ENCODE results near the gene SORL1.

SORL1 gene

GRCh38 chr11:121494355-121495099 lies 42.4 kb downstream of the SORL1 start:
- TF ChIP-seq CTCF (IDR thresholded peaks at IDR 0.05): no peak
- no peak for DNase-seq
- no peaks in the 10 kb centered on the region for H3K27me3 ChIP-seq
- H3K9me3 ChIP-seq: no peaks in the 10 kb centered on the region
- intact Hi-C loops (cut with DNase I; ENCODE audit: low total_unique reads): no loop called here
- H3K4me1 ChIP-seq: no peaks in the 10 kb centered on the region
- no peak overlapping the region for H3K4me3 ChIP-seq
- H3K27ac ChIP-seq: no peak overlapping the region
- peaks cover 0 to 15% (median 11%) of the 10 kb centered on the region in 3 donors for H3K36me3 ChIP-seq

GRCh38 chr11:121497176-121497998 lies 45.3 kb downstream of the SORL1 start:
- no peaks in the 10 kb centered on the region for H3K9me3 ChIP-seq
- H3K4me3 ChIP-seq: no peak overlapping the region
- peaks cover 0 to 21% (median 11%) of the 10 kb centered on the region in 3 donors for H3K36me3 ChIP-seq
- H3K27ac ChIP-seq: no peak overlapping the region
- H3K27me3 ChIP-seq: no peaks in the 10 kb centered on the region
- TF ChIP-seq CTCF (IDR thresholded peaks at IDR 0.05): no peak
- no peaks in the 10 kb centered on the region for H3K4me1 ChIP-seq
- intact Hi-C loops (cut with DNase I; ENCODE audit: low total_unique reads): no loop called here
- DNase-seq: no peak

GRCh38 chr11:121499405-121499804 lies 47.3 kb downstream of the SORL1 start:
- intact Hi-C loops (cut with DNase I; ENCODE audit: low total_unique reads): no loop called here
- DNase-seq: no peak
- TF ChIP-seq CTCF (IDR thresholded peaks at IDR 0.05): no peak
- Histone ChIP-seq H3K4me3 (no peak overlapping the region), H3K27ac (no peak overlapping the region), H3K36me3 (peaks cover 0 to 21% (median 11%) of the 10 kb centered on the region in 3 donors), H3K4me1 (no peaks in the 10 kb centered on the region), H3K9me3 (no peaks in the 10 kb centered on the region), H3K27me3 (no peaks in the 10 kb centered on the region)

GRCh38 chr11:121500275-121500674 lies 48.2 kb downstream of the SORL1 start:
- TF ChIP-seq CTCF (IDR thresholded peaks at IDR 0.05): no peak
- Histone ChIP-seq H3K4me1 (no peaks in the 10 kb centered on the region), H3K27me3 (no peaks in the 10 kb centered on the region), H3K27ac (no peak overlapping the region), H3K4me3 (no peak overlapping the region), H3K9me3 (peaks cover 0 to under 1% (median 0%) of the 10 kb centered on the region in 3 donors), H3K36me3 (peaks cover 0 to 21% (median 11%) of the 10 kb centered on the region in 3 donors)
- DNase-seq: no peak
- intact Hi-C loops (cut with DNase I; ENCODE audit: low total_unique reads): no loop called here

- intact Hi-C loops (cut with DNase I; ENCODE audit: low total_unique reads): no loop called here
- Histone ChIP-seq H3K27me3 (no peaks in the 10 kb centered on the region), H3K4me1 (no peaks in the 10 kb centered on the region), H3K27ac (no peak overlapping the region), H3K9me3 (peaks cover 0 to 5% (median 0%) of the 10 kb centered on the region in 3 donors), H3K4me3 (no peak overlapping the region), H3K36me3 (peaks cover 0 to 21% (median 11%) of the 10 kb centered on the region in 3 donors)
- TF ChIP-seq CTCF (IDR thresholded peaks at IDR 0.05): no peak
- no peak for DNase-seq
Observed at GRCh38 chr11:121500717-121501116, 48.6 kb downstream of the SORL1 start.
